ENCODE data around the gene DLX1. TPM values are rescaled to one million over a fixed set of nuclear protein-coding genes. Genes with fewer than 3 reads are reported as not detected.
A peak's percentile ranks its signal among the peaks of the same experiment; 100 is the strongest.

Gene DLX1
- total and polyA plus RNA-seq, 9 of the 15 experiments (the other 6 are each of a cell fraction or from before 2014, with no cell fraction given), result 1.9 to 26.2 (median 9.6) TPM

- TF ChIP-seq ELK3 (CRISPR knock-in tag; IDR thresholded peaks at IDR 0.05), result no peak
- no peak for TF ChIP-seq ZNF174 (CRISPR knock-in tag; IDR thresholded peaks at IDR 0.05)
- 0 out of 2 replicates have a peak, but pooled peaks have one; percentile 31 for TF ChIP-seq FOSL1 (tag; conservative IDR thresholded peaks at IDR 0.05)
- TF ChIP-seq RNF2 (IDR thresholded peaks at IDR 0.05), result no peak
- no peak for TF ChIP-seq KAT2B (IDR thresholded peaks at IDR 0.05; ENCODE audit: low read depth, low read length)
- TF ChIP-seq CTBP1 (IDR thresholded peaks at IDR 0.05; ENCODE audit: borderline replicate concordance), result peak; percentile 30; the same call in 1 of the 2 replicates
- no peak for TF ChIP-seq ZNF197 (CRISPR knock-in tag; IDR thresholded peaks at IDR 0.05; ENCODE audit: low read depth)
- no peak for TF ChIP-seq PTTG1 (tag; IDR thresholded peaks at IDR 0.05; ENCODE audit: low read depth)
- TF ChIP-seq C11orf30 (IDR thresholded peaks at IDR 0.05; ENCODE audit: low read depth), result peak; percentile 54
- peak; percentile 46; the same call in 1 of the 2 replicates for TF ChIP-seq ATF4 (CRISPR knock-in tag; IDR thresholded peaks at IDR 0.05)
- TF ChIP-seq CC2D1A (IDR thresholded peaks at IDR 0.05), result no peak
- TF ChIP-seq ZNF512 (tag; IDR thresholded peaks at IDR 0.05), result no peak
- TF ChIP-seq ARNT (IDR thresholded peaks at IDR 0.05), result no peak
- no peak for TF ChIP-seq ZNF3 (CRISPR knock-in tag; IDR thresholded peaks at IDR 0.05)
- TF ChIP-seq ZNF639 (CRISPR knock-in tag; conservative IDR thresholded peaks at IDR 0.05 in 1 of 2, IDR thresholded peaks at IDR 0.05 in 1 of 2), result no peak
Measured at GRCh38 chr2:172137109-172137508, 51.8 kb downstream of the DLX1 start (continued).

All from K562 (cell line).